CD4-positive, alpha-beta T cell treated with Interleukin-12 subunit alpha and Interleukin-12 subunit beta, for 1 hour (primary cell): ENCODE measurements around the gene KDM4C.
"Not testable (repeated sequence)": the region's sequence is repeated elsewhere in the genome, so short reads cannot be mapped to it uniquely, and the experiment has no call there.

ENCODE experiments used
- DNase-seq: peaks from one replicate; pipeline ENCODE4 v3.0.0-alpha.2; 2020

KDM4C gene

GRCh38 chr9:6941501-6941900, 183.7 kb downstream of the KDM4C start:
- DNase-seq, result no peak

- no peak for DNase-seq
Observed at GRCh38 chr9:6942406-6942805, 184.6 kb downstream of the KDM4C start.

DNA sequence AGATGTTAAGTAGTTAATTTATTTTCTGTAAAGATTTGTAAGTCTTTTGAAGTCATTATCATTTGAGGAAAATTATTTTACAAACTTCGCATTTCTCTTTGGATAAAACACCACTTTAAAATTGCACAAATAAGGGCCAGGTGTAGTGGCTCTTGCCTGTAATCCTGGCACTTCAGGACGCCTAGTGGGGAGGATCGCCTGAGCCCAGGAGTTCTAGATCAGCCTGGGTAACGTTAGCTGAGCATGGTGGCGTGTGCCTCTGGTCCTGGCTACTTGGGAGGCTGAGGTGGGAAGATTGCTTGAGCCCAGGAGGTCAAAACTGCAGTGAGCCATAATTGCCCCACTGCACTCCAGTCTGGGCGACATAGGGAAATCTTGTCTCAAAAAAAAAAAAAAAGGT, 185.5 kb downstream of the KDM4C start:
- DNase-seq, result no peak

GRCh38 chr9:6944093-6944551, 186.3 kb downstream of the KDM4C start:
- DNase-seq, result no peak

GRCh38 chr9:6944896-6945295, 187.1 kb downstream of the KDM4C start:
- no peak for DNase-seq

- no peak for DNase-seq
Observed at GRCh38 chr9:6945816-6946215, 188.0 kb downstream of the KDM4C start.

- no peak for DNase-seq
Observed at GRCh38 chr9:6946583-6947166, 188.9 kb downstream of the KDM4C start.

- not testable (repeated sequence) for DNase-seq
Observed at GRCh38 chr9:6948921-6949320, 191.1 kb downstream of the KDM4C start.

GRCh38 chr9:6955251-6955921, 197.6 kb downstream of the KDM4C start:
- DNase-seq, result no peak

GRCh38 chr9:6956879-6957278, 199.1 kb downstream of the KDM4C start:
- no peak for DNase-seq

DNA sequence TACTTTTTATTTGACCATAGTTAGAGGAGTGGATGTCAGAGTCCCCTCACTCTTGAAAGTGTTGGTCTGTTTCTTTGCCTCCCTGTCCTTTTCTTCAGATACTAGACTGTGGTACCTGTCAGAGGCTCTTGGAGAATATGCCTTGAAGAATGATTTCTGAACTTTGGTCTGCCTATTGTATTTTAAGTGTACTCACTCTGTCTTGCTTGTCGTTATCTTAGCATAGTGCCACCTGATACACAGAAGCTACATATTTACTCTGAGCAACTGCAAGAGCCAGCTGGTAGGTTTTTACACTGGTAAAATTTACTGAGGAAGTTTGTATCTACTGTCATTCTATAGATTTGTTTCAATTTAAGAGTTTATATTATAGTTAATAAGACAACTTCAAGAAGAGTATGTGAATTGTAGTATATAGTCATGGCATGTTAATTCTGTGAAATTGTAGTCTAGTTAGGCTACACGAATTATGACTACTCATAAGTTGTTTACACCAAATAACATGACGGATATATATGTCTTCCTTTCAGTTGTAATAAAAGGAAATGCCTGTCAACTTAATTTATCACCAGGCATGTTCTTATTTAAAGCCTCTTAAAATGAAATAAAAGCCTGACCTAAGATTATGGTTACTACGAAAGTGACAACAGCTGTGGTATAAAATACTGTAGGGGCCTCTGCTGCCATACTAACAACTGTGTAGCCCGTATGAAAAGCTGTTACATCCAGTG, 201.7 kb downstream of the KDM4C start:
- no peak for DNase-seq

DNA sequence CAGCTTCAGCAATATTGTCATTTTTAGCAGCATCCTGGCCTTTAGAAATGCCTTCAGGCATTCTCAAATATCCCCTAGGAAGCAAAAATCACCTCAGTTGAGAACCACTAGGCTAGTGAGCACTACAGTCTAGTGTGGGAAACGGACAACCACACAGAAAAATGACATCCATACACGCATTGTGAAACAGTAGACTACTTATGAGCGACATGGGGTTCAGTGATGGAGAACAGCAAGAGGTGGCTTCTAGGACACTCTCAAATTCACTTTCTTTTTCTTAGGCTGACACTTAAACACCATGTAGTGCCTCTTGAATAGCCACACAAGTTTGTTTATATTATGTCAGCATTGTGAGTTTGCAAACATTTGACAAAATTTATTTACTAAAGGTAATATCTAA, 203.0 kb downstream of the KDM4C start:
- no peak for DNase-seq

- no peak for DNase-seq
Observed at GRCh38 chr9:6961845-6962522, 204.2 kb downstream of the KDM4C start.

GRCh38 chr9:6965566-6965965, 207.8 kb downstream of the KDM4C start:
- no peak for DNase-seq

DNA sequence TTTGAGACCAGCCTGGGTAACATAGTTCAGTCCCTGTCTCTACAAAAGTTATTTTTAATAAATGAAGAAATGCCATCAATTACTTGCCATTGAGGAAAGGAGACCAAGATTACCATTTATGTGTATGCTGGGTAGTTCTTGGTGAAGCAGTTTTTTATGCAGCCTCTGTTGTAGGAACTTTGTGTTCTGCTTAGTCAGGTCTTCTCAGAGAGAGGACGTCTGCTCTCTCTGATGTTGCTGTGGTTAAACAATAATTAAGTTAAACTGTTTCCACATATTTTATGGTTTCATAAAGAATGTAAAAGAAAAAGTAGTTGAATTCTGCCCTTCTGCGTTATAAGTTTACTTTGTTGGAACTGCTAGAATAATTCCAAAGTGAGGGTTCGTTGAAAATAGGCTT, 210.5 kb downstream of the KDM4C start:
- no peak for DNase-seq

- no peak for DNase-seq
Observed at GRCh38 chr9:6969805-6970204, 212.0 kb downstream of the KDM4C start.

GRCh38 chr9:6973089-6973488, 215.3 kb downstream of the KDM4C start:
- DNase-seq, result no peak

- no peak for DNase-seq
Observed at GRCh38 chr9:6973762-6974161, 216.0 kb downstream of the KDM4C start.

- DNase-seq, result no peak
Observed at GRCh38 chr9:6975198-6975597, 217.4 kb downstream of the KDM4C start.

DNA sequence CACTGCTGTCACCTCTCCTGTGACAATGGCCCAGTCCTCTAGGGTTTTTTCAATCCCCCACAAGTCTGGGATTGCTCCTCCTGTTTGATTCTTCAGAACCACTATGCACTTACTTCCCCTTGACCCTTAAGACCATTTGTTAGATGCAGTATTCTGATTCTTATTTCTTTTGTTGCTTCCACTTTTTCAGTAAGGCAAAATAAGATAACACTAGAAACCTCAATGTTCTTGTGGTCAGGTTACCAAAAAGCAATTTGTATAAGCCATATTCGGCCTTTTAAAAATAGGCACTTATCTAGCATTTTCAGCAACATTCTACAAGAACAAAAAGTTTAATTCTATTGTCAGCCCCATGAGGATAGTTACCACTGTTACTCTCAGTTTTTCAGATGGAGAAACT, 220.0 kb downstream of the KDM4C start:
- no peak for DNase-seq

- no peak for DNase-seq
Observed at GRCh38 chr9:6978591-6978990, 220.8 kb downstream of the KDM4C start.

- DNase-seq, result no peak
Observed at GRCh38 chr9:6984941-6985578, 227.3 kb downstream of the KDM4C start.

GRCh38 chr9:6986141-6986815, 228.5 kb downstream of the KDM4C start:
- no peak for DNase-seq
